NCI-H1048 (cell line): ENCODE results near the gene FREY1.
"Not testable (repeated sequence)": the region's sequence is repeated elsewhere in the genome, so short reads cannot be mapped to it uniquely, and the experiment has no call there.

Experiments
- DNase-seq: peaks from one replicate; lab custom pipeline; 2025; lab: John Stamatoyannopoulos, UW

The FREY1 gene

DNA sequence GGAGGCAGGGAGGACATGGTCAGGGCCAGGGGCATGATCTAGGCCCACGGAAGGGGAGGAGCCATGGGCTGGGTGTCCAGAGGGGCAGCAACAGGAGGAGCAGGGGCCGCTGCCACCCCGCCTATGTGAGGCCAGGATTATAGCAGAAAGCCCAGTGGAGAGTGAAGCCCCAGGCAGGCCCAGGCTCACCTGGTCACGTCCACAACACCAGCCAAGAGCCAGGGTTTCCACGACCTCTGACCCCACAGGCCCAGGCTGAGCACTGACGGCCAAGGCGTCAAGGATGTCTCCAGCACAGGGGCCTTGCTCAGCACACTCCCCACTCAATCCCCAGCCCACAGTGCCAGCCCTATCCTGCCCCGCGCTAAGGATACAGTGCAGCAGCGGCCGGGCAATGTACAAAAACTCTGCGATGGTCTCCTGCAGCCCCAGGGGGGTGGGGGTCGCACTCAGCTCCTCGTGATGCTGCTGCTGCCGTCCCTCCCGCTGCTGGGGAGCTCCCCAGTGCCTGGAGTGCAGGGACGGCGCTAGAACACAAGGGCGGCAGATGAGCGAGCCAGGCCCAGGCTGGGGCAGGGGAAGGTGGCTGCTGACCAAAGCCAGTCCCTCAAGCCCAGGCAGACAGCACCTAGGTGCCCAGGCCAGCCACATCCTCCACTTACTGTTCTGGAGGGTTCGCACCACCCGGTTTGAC is 7.0 kb upstream of the FREY1 start:
- no peak for DNase-seq

DNA sequence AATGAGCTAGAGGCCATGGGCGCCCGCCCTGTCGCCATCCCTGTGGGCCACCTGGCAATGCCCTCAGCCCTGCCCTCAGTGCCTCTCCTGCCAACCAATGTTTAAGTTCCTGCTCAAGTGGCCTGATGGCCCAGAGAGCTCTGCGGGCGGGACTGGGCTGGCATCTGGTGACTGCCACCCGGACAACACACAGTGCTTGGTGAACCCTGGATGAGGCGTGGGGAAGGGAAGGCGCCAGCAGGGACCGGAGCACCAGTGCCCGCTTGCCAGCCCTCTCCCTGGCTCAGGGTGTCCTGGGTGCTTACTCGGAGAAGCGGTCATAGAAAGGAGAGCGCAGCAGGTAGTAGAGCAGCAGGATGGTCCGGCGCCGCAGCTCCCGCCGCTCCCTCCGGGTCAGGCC is 6.4 kb upstream of the FREY1 start:
- DNase-seq, result no peak

DNA sequence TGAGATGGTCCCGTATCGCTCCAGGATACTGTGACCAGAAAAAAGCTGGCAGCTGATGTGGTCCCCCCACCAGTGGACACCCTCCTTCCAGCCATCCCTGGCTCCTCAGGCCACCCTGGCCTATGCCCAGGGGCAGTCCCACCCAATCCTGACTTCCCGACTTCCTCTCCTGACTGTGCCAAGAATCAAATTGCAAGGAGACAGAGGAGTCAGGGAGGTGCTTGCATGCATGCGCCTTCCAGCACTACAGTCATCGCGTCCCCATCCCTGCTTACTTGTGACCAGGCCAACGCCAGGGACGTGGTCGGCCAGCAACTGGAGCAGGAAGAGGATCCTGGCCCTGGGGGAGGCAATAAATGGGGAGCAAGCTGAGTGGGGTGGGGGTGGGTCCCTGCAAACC is 3.6 kb upstream of the FREY1 start:
- no peak for DNase-seq

DNA sequence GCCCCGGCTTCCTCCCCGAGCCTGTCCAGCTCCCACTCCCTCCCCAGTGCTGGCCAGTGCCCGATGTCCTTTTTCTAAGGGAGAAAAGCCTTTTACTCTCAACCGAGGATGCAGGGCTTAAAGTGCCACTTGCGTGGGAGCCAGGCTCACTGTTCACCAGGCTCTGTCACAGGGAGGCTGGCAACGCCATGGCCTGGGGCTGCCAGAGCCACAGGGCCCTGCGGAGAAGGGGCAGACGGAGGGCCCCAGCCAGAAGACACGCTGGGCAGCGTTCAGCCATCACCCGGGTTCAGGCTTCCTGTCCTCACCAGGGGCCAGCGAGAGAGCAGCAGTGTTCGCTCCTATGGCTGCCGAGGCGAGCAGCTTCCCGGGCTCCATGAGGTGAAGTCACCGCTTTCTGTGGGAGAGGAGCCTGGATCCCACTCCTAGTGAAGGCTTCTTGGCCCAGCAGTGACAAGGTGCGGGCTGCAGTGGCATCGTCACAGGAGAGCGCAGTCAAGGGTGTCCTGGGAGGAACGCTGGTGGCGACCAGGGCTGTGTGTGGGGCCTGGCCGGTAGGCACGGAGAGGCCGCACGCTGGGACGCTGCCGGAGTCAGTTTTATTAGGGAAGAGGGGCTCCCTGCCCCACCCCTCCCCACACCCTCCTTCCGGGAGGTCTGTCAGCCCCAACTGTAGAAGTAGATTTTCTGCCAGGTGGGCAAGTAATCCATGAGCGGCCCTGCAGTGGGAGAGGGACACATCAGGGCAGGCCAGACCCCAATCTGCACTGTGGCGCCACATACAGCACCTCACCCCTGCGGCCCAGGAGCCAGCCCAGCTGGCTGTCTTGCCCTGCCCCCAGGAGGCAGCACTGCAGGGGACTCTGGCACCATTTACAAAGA is 2.8 kb upstream of the FREY1 start:
- no peak for DNase-seq

DNA sequence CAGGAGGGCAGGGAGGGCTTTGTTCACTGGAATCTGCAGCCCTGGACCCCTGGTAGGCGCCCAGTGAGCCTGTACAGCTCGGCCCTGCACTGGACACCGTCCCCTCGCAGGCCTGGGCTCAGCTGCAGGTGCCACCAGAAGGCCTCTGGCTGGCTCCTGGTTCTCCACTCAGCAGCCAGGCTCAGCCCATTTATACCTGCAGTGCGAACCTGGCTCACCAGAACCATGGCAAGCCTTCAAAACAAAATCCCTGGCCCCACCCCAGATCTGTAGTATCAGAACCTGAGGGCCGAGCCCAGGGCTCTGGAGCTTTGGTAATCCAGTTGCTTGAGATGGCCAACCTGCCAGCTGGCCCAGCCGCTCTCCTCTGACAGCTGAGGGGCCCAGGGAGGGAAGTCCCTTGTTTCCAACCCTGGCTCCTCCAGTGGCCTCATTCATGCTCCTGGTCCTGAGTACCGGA is 870 bp upstream of the FREY1 start:
- DNase-seq, result no peak

DNA sequence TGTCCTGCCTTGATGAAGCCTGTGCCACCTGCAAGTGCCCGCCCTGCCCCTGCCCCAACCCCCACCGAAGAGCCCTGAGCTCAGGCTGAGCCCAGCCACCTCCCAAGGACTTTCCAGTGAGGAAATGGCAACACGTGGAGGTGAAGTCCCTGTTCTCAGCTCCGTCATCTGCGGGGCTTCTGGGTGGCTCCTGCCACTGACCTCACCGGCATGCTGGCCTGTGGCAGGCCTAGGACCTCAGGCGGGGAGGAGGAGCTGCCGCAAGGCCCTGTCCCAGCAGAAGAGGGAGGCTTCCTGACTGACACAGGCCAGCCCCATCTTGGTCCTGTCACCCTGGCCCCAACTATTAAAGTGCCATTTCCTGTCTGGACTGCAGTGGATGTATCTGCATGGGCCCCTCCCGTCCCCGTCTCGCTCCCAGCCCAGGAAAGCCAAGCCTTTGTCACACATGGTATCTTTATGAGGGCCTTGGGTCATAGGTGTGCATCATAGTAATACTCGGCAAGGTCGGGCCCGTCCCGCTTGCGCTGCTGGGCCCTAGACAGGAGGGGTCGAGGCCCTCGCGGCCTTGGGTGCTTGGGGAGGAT is 882 bp downstream of the FREY1 start:
- DNase-seq, result no peak

DNA sequence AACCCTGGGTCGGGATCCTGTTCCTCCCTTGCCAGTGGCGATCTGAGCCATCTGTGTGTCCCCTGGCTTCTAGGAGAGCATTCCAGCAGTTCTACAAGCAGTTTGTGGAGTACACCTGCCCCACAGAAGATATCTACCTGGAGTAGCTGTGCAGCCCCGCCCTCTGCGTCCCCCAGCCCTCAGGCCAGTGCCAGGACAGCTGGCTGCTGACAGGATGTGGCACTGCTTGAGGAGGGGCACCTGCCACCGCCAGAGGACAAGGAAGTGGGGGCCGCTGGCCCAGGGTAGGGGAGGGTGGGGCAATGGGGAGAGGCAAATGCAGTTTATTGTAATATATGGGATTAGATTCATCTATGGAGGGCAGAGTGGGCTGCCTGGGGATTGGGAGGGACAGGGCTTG is 1.5 kb downstream of the FREY1 start:
- not testable (repeated sequence) for DNase-seq

DNA sequence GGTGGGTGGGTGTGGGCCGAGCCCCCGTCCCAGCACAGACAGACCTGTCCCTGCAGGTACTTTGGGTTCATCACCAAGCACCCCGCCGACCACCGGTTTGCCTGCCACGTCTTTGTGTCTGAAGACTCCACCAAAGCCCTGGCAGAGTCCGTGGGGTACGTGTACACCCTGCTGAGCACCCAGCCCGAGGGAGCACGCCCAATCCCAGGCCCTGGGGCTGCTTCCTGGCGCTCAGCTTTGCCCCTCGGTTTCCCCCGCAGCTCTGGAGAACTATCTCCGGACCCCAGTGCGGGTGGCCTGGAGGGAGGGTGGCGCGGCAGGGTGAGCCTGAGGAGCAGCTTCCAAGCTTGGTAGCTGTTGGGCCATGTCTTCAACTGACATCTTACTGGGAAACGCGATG is 2.0 kb downstream of the FREY1 start:
- DNase-seq, result no peak

DNA sequence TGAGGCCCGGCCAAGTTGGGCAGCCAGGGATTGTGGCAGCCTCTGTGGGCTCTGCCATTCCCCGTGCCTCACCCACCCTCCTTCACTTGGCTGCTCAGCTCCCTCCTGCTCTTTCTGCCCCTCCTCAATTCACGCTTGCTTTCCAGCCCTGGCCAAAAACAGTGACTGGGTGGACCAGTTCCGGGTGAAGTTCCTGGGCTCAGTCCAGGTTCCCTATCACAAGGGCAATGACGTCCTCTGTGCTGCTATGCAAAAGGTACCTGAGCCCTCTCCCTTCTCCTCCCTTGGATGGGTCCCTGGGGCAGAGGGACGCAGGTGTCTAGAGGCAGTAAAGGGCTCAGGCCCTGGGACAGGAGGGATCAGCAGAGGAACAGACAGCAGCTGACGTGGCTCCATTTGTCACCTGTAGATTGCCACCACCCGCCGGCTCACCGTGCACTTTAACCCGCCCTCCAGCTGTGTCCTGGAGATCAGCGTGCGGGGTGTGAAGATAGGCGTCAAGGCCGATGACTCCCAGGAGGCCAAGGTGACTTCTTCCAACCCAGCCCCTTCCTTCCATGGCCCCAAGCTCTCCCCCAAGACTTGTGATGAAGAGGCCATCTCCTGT is 2.7 kb downstream of the FREY1 start:
- no peak for DNase-seq

DNA sequence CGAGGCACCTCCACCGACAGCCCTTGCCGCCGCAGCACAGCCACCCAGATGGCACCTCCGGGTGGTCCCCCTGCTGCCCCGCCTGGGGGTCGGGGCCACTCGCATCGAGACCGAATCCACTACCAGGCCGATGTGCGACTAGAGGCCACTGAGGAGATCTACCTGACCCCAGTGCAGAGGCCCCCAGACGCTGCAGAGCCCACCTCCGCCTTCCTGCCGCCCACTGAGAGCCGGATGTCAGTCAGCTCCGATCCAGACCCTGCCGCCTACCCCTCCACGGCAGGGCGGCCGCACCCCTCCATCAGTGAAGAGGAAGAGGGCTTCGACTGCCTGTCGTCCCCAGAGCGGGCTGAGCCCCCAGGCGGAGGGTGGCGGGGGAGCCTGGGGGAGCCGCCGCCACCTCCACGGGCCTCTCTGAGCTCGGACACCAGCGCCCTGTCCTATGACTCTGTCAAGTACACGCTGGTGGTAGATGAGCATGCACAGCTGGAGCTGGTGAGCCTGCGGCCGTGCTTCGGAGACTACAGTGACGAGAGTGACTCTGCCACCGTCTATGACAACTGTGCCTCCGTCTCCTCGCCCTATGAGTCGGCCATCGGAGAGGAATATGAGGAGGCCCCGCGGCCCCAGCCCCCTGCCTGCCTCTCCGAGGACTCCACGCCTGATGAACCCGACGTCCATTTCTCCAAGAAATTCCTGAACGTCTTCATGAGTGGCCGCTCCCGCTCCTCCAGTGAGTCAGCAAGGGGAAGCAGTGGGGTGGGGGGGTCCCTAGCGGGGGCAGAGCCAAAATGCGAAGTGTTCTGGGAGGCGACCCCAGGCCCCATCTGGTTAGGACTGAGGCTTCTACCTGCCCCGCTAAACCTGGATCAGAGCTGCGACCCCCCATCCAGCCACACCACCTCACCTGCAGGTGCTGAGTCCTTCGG is 4.4 kb downstream of the FREY1 start:
- DNase-seq, result no peak

DNA sequence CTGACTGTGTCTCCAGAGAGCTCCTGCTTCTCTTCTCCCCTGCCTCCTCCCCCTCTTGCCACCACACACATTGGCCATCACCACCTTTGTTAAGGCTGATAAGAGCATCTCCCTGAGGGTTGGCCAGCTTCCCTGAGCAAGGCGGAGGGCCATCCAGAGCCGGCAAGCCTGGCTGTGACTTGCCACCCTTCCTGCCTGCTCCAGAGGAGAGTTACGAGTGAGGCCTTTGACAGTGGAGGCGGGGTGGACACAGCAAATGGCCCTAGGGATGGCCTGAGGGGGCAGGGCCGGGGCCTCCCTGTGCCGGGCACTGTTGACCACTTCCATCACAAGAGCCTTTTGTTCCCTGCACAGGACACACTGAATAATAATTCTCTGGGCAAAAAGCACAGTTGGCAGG is 5.4 kb downstream of the FREY1 start:
- DNase-seq, result no peak

DNA sequence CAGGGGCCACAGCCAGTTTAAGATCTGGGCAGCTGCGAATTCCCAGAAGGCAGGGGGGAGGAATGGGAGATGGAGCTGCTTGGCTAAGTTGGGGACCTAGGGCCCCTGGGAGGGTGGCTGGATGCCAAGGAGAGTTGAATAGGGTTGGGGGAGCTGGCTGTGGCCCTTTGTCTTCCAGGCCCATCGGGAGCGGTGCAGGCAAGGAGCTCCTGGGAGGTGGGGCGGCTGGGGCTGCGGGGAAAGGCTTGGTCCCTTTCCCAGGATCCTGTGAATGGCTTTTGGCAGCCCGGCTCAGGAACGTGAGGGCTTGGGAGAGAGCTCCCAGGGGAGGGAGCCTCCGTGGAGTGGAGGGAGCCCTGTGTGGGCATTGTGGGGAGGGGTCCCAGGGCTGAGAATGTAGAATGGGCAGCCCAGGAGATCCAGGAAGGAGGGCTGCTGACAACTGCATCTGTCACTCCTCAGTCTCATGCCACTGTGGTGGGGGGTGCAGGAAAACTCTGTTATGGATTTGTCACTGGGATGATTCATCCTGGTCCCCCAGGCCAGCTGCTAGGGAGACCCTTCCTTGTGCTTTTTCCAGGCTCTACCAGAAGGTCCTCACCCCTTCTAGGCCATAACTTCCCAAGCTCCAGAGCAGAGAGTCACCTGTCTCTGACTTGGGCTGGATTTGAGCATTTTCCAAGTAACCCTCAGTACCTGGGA is 6.0 kb downstream of the FREY1 start:
- DNase-seq, result no peak

DNA sequence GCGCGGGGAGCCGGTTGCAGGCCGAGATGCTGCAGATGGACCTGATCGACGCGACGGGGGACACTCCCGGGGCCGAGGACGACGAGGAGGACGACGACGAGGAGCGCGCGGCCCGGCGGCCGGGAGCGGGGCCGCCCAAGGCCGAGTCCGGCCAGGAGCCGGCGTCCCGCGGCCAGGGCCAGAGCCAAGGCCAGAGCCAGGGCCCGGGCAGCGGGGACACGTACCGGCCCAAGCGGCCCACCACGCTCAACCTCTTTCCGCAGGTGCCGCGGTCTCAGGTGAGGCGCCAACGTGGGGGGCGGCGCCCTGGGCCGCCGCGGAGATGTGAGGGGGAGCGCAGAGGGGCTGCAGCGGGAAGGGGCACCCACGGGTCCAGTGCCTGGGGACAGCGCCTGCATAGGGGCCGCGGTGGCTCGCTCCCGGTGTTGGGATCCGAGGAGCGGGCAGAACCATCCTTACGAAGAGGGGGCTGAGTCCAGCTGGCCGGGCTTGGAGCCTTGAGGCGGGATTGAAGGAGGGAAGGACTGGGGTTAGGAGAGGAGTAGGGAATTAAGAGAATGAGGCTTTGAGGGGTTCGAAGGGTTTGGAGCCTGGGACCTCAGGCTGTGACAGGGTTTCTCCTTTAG is 6.8 kb downstream of the FREY1 start:
- not testable (repeated sequence) for DNase-seq

DNA sequence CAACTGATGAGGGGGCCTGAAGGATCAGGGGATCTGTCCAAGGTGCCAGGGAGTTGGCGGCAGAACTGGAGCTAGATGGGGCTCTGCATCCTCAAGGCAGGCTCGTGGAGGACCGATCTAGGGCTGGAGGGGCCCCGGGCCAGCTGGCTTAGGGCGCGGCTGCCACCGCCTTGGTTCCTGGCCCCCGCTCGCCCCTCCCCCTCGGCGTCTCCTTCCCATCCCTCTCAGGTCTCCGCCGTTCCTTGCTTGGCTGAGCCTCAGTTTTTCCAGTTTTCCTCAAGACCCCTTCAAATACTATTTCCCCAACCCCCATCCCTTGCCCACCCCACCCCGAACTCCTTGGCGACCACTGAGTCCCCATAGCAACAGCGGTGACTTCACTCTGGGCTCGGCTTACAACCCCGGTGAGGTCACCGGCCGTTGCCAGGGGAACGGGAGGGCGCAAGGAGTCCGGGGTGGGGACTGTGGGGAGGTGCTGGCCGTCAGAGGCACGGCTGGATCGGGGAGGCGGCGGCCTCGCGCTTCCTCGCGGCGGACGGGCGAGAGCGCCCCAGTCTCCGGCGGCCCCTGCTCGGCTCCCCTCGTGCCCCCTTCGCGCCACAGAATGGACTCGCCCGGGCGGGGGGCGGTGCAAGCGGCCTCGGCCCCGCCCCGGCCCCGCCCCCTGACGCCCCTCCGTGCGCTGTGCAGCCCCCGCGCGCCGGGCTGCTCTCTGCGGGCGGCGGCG is 7.5 kb downstream of the FREY1 start:
- DNase-seq, result peak; percentile 85

DNA sequence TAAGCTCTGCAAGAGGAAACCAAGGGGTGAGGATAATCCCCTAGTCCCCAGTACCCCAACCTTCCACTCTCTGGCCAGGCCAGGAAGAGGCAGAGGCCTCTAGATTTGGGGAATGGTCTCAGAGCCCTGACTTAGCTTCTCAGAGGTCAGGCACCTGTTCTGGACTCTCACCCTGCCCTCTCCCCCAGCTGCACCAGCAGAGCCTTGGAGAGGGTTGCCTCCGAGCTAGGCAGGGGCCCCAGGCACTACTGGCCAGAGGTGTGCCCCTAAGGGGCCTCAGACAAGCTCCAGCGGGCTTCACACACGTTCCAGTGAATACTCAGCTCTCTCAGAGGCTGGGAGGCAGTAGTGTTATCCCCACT is 8.0 kb downstream of the FREY1 start:
- DNase-seq, result no peak

DNA sequence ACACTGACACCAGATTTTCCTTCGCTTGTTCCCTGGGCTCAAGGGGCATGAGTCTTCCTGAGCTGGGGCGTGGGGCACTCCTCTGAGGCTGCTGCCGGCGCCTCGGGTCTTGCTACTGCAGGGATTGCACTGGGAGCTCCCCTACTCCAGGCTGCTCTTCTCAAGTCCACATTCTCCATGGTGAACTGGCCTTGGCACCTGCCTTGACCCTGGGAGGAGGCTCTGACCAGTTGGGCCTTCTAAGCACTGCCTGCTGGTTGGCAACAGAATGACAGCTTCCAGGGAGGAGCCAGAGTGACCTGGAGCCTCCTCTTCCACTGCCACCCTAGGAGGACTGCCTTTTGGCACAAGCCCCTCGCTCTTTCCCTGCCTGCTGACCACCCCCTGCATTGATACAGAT is 9.5 kb downstream of the FREY1 start:
- DNase-seq, result no peak

DNA sequence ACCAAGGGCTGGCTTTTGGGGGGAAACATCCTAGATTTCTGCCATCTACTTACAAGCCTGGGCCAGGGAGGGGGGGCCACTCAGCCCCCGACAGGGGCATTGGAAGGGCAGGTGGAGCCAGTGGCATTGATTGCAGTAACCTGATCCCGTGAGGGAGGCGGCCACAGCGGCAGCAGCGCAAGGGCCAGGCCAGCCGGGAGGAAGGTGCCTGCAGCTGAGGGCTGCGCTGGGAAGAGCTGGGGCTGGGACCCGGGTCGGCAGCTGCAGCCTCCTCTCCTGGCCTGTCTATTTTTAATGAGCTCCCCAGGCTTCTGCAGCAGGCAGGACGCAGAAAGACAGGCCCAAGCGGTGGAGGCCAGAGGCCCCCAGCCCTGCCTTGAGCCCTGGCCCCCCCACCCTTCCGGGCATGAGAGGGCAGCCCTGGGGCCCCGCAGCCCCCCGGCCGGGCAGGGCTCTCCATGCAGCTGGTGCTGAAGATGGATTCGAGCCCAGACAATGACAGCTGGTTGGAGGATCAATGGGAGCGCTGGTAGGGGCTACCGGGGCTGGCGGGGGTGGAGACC is 10.6 kb downstream of the FREY1 start:
- DNase-seq, result no peak

DNA sequence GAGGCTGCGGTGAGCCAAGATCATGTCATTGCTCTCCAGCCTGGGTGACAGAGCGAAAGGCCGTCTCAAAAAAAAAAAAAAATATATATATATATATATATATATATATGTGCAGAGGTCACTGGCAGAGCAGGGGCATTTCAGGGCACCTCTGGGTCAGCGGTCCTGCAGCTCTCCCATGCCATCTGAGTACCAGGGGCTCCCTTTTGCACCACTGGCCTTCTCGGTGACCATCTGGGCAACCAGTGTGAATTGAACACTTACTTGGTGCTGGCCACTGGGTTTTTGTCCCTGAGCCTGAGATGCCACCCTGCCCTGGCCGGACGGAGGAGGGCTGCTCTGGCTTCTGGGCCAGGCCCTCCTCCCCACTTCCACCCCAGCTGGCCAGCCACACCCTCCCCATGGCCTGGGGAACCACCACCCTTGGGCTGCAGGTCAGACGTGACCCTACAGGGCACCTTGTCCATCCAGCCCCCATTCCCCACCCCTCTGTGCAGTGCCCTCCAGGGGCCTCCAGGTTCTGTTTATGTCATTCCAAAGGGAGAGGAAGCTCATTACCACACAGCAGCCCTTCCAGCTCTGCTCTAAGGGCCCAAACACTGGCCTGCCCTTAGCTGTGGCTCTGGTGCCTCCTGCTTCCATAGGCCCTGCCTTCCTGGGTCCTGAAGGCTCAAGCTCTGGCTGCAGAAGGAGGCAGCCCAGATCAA is 11.4 kb downstream of the FREY1 start:
- DNase-seq, result no peak
